Midbrain (tissue), 1 donor: ENCODE data around the gene UBFD1.
"Not testable (repeated sequence)": the region's sequence is repeated elsewhere in the genome, so short reads cannot be mapped to it uniquely, and the experiment has no call there.

Experiments used
- DNase-seq: peaks from one replicate; lab custom pipeline; 2025; lab: John Stamatoyannopoulos, UW

Gene UBFD1

DNA sequence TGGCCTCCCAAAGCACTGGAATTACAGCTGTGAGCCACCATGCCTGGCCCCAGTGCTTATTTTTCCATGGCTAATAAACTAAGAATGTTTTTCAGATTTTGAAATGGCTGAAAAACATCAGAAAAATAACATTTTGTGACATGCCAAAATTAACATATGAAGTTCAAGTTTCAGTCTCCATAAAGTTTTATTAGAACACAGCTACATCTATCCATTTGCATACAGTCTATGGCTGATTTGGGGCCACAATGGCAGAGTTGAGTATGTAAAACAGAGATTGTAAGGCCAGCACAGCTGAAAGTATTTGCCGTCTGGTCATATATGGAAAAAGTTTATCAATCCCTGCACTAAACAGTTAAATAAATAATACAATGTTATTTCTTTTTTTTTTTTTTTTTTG, 52.4 kb downstream of the UBFD1 start:
- no peak for DNase-seq

DNA sequence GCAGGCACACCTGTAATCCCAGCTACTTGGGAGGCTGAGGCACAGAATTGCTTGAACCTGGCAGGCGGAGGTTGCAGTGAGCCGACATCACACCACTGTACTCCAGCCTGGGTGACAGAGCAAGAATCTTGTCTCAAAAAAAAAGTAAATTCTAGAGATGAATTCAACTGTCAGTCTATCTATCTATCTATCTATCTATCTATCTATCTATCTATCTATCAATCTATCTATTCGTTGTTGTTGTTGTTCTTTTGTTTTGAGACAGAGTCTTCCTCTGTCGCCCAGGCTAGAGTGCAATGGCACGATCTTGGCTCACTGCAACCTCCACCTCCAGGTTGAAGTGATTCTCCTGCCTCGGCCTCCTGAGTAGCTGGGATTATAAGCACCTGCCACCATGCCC, 53.4 kb downstream of the UBFD1 start:
- DNase-seq, result not testable (repeated sequence)

DNA sequence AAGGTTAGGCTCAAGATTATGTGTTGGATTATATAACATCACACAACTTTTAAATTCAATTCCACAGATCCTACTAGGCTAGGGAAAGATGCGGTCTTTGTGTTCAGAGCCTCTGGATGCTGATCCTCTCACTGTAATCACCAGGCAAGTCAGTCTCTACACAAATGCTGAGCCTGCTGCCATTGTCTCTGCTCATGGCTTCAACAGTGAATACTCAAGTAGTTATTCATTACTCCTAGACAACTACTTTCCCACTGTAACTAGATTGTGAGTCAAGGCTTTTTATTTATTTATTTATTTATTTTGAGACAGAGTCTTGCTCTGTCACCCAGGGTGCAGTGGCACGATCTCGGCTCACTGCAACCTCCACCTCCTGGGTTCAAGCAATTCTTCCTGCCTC, 54.4 kb downstream of the UBFD1 start:
- DNase-seq, result no peak

DNA sequence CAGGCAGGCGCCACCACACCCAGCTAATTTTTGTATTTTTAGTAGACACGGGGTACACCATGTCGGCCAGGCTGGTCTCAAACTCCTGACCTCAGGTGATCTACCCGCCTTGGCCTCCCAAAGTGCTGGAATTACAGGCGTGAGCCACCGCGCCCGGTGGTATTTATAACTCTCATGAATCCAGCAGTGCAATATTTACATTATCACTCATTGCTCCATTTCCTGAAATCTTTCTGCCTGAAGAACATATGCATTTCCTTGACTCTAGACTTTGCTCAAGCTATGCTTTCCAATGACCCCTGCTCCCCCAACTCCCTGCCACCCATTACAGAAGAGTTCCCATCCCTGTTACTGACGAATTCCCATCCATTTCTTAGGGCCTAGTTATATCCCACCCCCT, 58.3 kb downstream of the UBFD1 start:
- no peak for DNase-seq
